Dermis blood vessel endothelial cell (primary cell): ENCODE measurements around the gene INSYN1. TPM values are rescaled to one million over a fixed set of nuclear protein-coding genes. Genes with fewer than 3 reads are reported as not detected.

Experiments
- DNase-seq: peaks from one replicate; pipeline ENCODE4 v3.0.0; 2010
- total RNA-seq: library from RNA; depleted of rRNA; stranded (reverse); fragments of >200 nt; gene quantifications from 2 replicates; pipeline ENCODE4 v1.2.3, GENCODE V29; 2014

INSYN1 gene
- total RNA-seq, 1 donor from 2014 or later = not detected

- DNase-seq = no peak
Measured at GRCh38 chr15:73773428-73773827, 20.3 kb upstream of the INSYN1 start.

DNA sequence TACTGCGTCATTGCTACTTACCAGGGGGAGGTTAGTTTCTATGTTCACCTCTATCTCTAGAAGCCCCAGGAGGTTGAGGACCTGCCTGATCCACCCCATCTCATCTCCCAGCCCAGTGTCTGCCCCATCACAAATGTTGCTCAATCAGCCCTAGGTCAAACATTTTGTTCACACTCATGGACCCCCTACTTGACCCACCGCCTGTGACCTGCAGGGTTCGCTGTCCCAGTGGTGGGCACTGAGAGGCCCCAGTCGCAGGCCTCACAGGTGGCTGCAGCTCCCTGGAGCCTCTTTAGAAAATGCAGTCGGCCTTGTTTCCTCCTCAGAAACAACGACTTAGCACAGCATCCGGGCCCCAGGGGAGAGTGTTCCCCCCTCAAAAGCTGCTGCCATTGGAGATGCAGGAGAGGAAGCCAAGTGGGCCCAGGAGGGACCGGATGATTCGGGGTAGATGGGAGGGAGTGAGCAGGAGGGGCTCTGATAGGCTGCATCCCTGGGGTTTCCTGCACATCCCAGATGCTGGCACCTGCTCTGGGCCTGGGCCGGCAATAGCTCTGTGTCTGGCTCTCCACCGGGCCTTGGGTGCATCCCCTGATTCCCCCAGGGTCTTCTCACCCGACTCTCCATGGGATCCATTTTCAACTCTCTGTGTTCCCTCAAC lies 18.4 kb upstream of the INSYN1 start:
- DNase-seq = no peak

DNA sequence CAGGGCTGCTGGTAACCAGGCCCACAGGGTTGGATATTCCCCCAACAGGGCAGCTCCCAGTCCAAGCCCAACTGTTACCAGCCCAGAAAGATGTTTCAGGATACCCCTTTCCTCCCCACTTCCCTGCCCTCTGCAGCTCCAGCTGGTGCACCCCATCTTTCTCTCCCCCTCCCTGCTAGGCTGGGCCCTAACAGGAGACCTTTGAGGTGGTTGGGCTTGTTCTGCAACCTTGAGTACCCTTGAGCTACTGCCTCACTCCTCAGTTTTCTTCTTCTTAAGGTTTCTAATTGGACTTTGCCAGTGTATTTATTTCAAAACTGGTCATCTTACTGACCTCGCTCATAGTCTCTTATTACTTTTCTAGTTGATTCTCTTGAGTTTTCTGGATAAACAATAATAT lies 16.9 kb upstream of the INSYN1 start:
- no peak for DNase-seq

DNA sequence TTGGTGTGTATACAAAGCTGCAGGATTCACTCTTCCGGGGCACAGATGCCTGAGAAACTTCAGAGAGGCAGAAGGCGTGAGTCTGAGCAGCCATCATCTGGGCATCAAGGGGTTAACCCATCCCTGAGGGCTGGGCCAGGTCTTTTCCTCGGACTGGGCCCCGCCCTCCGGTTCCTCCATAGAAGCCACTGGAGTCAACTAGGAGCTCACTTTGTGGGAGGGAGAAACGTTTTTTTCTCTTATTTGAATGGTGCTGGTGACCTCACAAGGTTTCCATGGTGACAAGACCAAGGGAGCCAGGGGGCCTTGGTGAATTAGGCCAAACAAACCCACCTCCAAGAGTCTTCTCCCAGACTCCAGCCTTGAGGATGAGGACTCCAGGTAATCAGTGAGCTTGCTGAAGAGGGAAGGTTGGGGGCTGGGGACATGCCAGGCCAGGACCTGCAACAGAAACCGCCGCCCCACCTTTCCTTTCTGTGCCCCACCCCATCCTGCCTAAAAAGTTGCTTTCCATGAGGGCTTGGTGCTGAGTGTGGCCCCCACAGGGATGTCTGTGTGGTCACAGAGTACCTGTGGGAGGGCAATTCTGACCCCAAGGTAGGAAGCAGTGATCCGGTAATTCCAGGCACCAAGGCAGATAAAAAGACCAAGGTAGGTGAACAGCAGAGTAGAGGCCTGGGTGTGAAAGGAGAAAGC lies 14.8 kb upstream of the INSYN1 start:
- DNase-seq = no peak

DNA sequence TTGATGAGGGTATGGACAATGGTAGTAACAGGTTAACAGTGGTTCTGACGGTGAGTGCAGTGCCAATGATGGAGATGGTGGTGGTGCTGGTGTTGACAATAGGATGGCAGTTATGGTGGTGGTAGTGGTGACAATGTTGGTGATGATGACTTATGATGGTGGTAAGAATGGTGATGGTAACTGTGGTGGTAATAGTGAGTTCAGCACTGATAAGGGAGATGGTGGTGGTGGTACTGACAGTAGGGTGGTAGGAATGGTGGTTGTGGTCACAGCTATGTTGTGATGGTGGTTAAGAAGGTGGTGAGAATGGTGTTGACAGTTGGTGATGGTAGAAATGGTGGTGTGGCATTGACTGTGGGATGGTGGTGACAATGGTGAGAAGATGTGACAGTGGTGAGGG lies 13.4 kb upstream of the INSYN1 start:
- DNase-seq = no peak

DNA sequence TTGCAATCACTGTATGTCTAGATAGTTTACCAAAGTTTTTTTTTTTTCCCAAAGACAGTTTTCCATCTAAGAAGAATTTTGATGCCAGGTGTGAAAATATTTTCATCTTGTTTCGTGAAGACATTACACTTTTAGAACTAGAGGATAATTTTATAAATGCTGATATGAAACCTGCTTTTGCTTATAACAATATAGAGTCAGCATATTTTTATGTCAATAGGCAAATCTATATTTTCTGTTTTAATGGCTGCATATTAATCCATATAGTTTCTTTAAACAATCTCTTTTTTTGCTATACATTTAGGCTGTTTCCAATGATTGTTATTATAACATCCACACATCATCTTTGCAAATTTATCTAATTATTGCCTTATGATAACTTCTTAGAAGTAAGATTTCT lies 12.6 kb upstream of the INSYN1 start:
- no peak for DNase-seq

- DNase-seq = no peak
Measured at GRCh38 chr15:73763931-73764330, 10.8 kb upstream of the INSYN1 start.

DNA sequence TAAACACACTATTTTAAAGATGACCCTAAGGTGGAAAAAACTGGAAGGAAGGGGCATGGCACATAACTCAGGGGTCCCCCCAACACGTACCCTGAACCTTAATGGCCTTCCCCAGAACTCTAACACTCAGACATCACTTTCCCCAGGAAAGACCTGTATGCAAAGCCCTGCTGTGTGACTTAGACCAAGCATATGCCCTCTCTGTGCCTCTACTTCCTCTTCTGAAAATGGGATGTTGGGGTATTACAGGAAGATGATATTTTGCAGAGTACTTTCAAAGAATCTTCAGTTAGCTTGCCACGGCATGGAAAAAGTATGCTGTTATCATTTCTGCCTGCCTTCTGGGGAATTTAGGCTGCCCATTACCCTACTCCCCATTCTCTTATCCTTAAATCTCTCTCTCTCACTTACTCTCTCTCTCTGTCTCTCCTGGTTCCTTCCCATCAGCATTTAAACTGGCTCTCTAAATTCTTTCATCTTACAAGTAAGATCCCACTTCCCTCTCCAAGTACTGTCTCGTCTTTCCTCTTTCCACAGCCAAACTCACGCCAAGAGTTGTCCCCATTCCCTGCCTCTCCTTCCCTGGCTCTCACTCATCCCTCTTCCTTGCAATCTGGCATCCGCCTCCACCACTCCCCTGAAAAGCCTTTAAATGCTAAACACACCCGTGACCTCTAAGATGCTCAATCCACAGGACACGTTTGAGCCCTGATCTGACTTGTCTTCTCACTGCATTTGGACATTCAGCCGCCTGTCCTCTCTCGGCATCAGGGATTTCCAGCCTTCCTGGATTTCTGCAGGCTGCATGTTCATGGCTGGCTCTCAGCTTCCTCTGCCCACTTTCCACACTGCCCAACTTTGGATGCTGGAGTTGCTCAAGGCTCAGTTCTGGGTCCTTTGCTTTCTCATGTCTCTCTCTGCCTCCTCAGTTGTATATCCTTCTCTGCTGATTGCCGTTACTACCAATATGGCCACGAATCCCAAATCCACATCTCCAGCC lies 7.5 kb upstream of the INSYN1 start:
- DNase-seq = no peak

- no peak for DNase-seq
Measured at GRCh38 chr15:73758461-73758860, 5.3 kb upstream of the INSYN1 start.

- no peak for DNase-seq
Measured at GRCh38 chr15:73757571-73757970, 4.4 kb upstream of the INSYN1 start.

DNA sequence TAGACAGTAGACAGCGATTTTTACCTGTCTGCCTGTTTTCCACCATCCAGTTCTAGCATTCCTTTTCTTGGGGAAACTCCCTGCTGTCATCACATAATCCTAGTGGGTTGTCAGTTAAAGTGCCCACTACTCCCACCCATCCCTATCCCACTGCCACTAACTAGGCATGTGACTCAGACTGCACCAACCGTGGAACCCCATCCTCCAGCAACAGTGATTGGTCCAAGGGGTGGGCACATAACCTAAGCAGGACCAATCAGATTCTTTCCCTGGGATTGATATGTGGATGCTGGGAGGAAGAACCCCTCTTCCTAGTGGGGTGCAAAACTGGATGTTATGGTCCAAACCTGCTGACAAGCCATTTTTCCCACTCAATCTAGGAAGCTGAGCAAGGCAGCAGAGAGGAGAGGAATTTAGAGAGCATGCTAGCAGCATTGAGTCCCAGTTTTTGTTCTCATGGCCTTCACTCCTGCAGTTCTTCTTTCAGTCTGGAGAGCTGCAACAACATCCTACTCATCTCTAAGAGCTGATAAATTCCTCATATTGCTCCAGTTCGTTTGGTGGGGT lies 3.9 kb upstream of the INSYN1 start:
- DNase-seq = no peak

DNA sequence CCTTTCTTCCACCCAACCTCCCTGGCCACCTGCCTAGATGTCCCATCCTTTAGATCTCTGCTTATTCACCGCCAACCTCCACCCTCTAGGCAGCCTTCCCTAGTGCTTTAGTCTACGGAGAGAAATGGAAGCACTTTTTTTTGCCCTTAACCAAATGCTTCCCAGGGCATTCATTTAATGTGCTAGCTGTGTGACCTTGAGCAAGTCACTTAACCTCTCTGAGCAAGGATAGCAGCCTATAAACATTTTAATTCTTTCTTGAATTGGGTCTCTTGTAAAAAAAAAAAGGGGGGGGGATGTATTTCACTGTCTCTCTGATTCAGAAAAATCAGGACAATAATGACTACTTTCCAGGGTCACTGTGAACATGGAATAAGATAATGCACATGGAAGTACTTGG lies 3.2 kb upstream of the INSYN1 start:
- no peak for DNase-seq

DNA sequence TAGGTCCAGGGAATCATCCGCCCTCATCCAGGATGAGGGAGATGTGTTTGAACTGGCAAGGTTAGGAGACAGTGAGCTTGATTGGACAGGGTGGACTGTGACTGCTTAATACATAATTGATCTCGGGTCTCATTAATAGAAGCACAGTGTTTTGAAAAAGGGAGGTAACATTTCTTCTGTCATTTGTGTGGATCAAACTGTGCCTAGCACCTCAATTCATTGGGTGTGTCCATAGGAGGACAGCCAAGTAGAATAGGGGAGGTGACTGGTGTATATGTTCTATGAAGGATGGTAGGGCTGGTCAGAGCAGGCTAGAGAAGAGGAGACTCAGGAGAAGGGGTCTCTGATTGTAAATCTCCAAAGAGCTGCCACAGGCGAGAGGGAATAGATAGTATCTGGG lies 2.8 kb upstream of the INSYN1 start:
- no peak for DNase-seq

GRCh38 chr15:73755481-73755880 lies 2.3 kb upstream of the INSYN1 start:
- DNase-seq = no peak

DNA sequence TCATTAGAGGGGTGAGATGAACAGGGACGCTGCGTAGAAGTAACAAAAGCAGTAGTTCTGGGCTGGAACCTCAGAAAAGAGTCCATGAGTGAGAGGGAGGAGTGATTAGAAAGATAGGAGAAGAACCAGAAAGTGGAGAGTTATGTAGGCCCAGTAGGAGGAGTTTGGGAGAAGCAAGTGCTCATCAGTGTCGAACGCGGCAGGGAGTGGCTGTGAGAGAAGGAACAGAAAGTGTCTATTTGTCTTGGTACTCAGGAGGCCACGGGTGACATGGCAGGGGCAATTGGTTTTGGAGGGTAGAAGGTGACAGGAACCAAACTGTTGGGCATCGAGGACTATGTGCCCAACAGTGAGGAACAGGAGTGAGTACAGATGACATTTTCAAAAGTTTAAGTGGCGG lies 1.3 kb upstream of the INSYN1 start:
- DNase-seq = no peak

DNA sequence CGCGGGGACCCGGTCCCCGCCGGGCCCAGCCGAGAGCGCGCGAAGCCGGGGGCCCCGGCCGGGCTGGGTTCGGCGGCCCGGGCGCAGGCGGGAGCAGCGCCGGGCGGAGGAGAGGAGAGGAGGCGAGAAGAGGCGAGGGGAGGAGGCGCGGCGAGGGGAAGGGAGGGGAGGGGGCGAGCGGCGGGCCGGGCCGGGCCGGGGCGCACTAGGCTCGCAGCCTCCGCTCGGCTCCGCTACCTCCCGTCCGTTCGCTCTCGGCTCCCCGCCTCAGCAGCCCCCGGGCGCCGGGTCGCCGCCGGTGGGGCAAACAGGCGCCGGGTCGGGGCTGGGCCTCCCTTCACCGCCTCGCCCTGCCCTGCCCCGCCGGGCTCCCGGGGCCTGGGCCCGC lies 351 bp downstream of the INSYN1 start:
- DNase-seq = peak; percentile 8

- DNase-seq = peak; percentile 4
Measured at GRCh38 chr15:73751899-73752805, 999 bp downstream of the INSYN1 start.

DNA sequence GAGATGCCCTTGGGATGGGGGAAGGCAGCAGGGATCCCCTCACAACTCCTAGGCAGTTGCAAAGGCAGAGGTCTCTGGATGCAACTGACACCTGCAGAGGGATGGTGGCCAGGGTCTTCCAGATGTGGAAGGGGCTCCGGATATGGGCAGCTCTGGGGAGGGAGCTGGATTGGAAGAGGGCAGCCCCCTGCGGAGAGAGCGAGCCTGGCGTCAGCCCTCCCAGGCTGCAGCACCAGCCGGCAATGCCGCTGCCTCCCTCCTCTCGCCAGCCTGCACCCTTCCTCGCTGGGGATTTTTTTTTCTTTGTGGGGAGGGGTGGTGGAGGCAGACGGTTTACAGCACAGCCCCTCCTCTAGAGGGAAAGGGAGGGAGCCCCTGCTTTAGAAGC lies 1.6 kb downstream of the INSYN1 start:
- no peak for DNase-seq

DNA sequence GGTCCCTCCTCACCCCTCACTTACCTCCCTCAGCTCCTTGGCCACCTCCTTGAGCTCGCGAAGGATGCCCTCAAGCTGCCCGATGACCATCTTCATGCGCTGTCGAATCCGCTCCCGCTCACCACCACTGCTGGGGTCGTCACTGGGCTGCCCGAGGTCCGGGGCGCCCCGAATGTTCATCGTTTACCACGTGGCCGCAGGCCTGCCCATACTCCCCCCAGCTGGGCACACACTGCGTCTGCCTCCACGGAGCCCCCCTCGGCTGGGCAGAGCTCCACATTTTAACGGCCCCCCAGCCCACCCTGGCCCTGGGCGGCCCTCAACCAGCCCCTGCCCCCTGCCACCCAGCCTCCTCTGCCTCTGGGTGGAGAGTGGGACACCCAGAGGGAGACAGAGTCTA lies 2.2 kb downstream of the INSYN1 start:
- DNase-seq = no peak

- DNase-seq = no peak
Measured at GRCh38 chr15:73750438-73750837, 2.7 kb downstream of the INSYN1 start.

- DNase-seq = no peak
Measured at GRCh38 chr15:73749971-73750370, 3.2 kb downstream of the INSYN1 start.

DNA sequence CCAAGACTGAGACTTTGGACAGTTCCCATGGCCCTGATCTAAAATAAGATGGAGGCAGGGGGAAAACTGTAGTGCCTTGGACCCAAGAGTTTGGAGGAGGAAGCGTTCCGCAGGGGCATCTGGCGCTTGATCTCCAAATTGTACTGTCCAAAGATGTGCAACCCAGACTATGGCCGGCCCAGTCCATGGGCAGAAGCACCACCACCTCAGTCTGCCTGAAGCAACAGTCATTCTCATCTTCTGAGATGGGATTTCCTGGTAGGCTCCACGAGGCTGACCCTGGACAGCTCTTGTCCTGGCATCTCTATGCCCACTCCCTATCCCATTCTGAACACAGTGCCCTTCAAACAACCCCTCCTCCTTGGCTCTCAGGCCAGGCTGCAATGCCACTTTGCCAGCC lies 3.6 kb downstream of the INSYN1 start:
- DNase-seq = no peak
